Fibroblast of the aortic adventitia (primary cell): Measurements from ENCODE around the gene DEFB127. TPM values are rescaled to one million over a fixed set of nuclear protein-coding genes. Genes with fewer than 3 reads are reported as not detected.
"Not testable (repeated sequence)": the region's sequence is repeated elsewhere in the genome, so short reads cannot be mapped to it uniquely, and the experiment has no call there.

Source experiments
- DNase-seq: peaks from one replicate; pipeline ENCODE4 v3.0.0-alpha.2; 2010; ENCODE audit warnings: low read depth
- H3K4me3 ChIP-seq: 2 replicates; pipeline ENCODE4 v1.5.1; 2011; ENCODE audit warnings: low read depth, mild to moderate bottlenecking, control low read depth, low read length, moderate library complexity
- CTCF ChIP-seq: IDR thresholded peaks from 2 replicates; pipeline ENCODE4 v1.5.1; 2011; ENCODE audit warnings: mild to moderate bottlenecking, low read length, control low read depth, inconsistent platforms; ENCODE audit not compliant: insufficient read depth
- total RNA-seq: library from RNA; depleted of rRNA; stranded (reverse); fragments of >200 nt; gene quantifications from 2 replicates; pipeline ENCODE4 v1.2.3, GENCODE V29; 2012; ENCODE audit warnings: low replicate concordance

Gene DEFB127
- total RNA-seq, 1 donor: not detected

- no peak for DNase-seq
- H3K4me3 ChIP-seq: no peak overlapping the region
- TF ChIP-seq CTCF: no peak
Observed at GRCh38 chr20:199996-200395, 42.7 kb downstream of the DEFB127 start.

- not testable (repeated sequence) for H3K4me3 ChIP-seq, DNase-seq
Observed at GRCh38 chr20:203630-204029, 46.4 kb downstream of the DEFB127 start.

Other genes with a start within 250 kb of the DEFB127 start
- not detected in 2 replicates for gene DEFB125, start 69.8 kb upstream of the DEFB127 start, total RNA-seq
- gene DEFB126, start 14.9 kb upstream of the DEFB127 start, total RNA-seq: not detected in 2 replicates
- not detected in 2 replicates for gene DEFB128, start 32.3 kb downstream of the DEFB127 start, total RNA-seq
- not detected in 2 replicates for gene DEFB129, start 69.8 kb downstream of the DEFB127 start, total RNA-seq
- gene DEFB132, start 100.3 kb downstream of the DEFB127 start, total RNA-seq: not detected in 2 replicates
- 0.98 and 2.4 TPM in 2 replicates for gene C20orf96, start 133.3 kb downstream of the DEFB127 start, total RNA-seq
- gene ZCCHC3, start 140.1 kb downstream of the DEFB127 start, total RNA-seq: 11.6 and 16.2 TPM in 2 replicates
- 7.7 and 15.9 TPM in 2 replicates for gene SOX12, start 168.1 kb downstream of the DEFB127 start, total RNA-seq
- 34.2 and 50.9 TPM in 2 replicates for gene NRSN2, start 189.7 kb downstream of the DEFB127 start, total RNA-seq
- 71.0 and 72.8 TPM in 2 replicates for gene TRIB3, start 223.3 kb downstream of the DEFB127 start, total RNA-seq